HepG2 (cell line): ENCODE measurements around the gene E2F8. TPM values are rescaled to one million over a fixed set of nuclear protein-coding genes. Genes with fewer than 3 reads are reported as not detected.

Source experiments
- ATAC-seq: fragments of 200-7000 bp; cut with Tn5 transposase; 3 replicates; pipeline ENCODE4 v1.9.1; 2020; ENCODE audit warnings: mild to moderate bottlenecking, moderate library complexity
- BruUV-seq: library from RNA; stranded (reverse); fragments of 400-500 nt; replicated peaks from 2 replicates; lab custom pipeline; 2021; lab: Mats Ljungman, UMichigan
- CTCF ChIA-PET: fragments of 300-600 bp; formaldehyde crosslinking; extraction: SDS; loops from one replicate; lab custom pipeline; 2021; ENCODE audit warnings: low total read pairs, inconsistent platforms, low intra/inter-chr PET ratio; lab: Yijun Ruan, JAX
- POLR2A ChIA-PET: fragments of 350-600 bp; sonication (Branson Sonifier 250); formaldehyde crosslinking; loops from one replicate; lab custom pipeline; 2020; ENCODE audit warnings: antibody characterized with exemption, inconsistent platforms; lab: Yijun Ruan, JAX
- DNase-seq: peaks from one replicate; pipeline ENCODE4 v3.0.0-alpha.2; 2015; ENCODE audit warnings: low spot score
- FAIRE-seq: peaks from 3 replicates; lab custom pipeline; 2011; peaks lifted over from hg19 to GRCh38; lab: Jason Lieb, UNC
- H2AFZ ChIP-seq: one replicate; pipeline ENCODE4 v1.6.1; 2011; ENCODE audit warnings: low read length, inconsistent platforms
- H3K27ac ChIP-seq: fragments of 300-600 bp; 3 replicates; pipeline ENCODE4 v1.8.0; 2011; ENCODE audit warnings: mixed run types, mild to moderate bottlenecking, mixed read lengths, low read length, inconsistent platforms; ENCODE audit not compliant: insufficient read depth; ENCODE audit errors: extremely low read length
- H3K27me3 ChIP-seq, 2 experiments: fragments of 200-600 bp in 1 of 2; 2 replicates in 1 of 2; 3 replicates in 1 of 2; pipeline versions ENCODE4 v1.6.0 to v1.8.0; 2011; ENCODE audit warnings: low read length in 2 of 2, mild to moderate bottlenecking in 2 of 2, moderate library complexity in 2 of 2, inconsistent platforms in 1 of 2; ENCODE audit not compliant: insufficient read depth in 2 of 2, control insufficient read depth in 1 of 2
- H3K36me3 ChIP-seq, 2 experiments: fragments of 200-600 bp in 1 of 2; replicated peaks in 1 of 2; 2 replicates in 1 of 2; 3 replicates in 1 of 2; pipeline versions ENCODE4 v1.5.1 to v1.8.0; 2011; ENCODE audit warnings: low read length in 2 of 2, inconsistent platforms in 1 of 2; ENCODE audit not compliant: insufficient read depth in 2 of 2, control insufficient read depth in 1 of 2
- H3K4me1 ChIP-seq: 2 replicates; pipeline ENCODE4 v1.5.1; 2012; ENCODE audit warnings: low read length, inconsistent platforms; ENCODE audit not compliant: insufficient read depth
- H3K4me2 ChIP-seq: 2 replicates; pipeline ENCODE4 v1.6.0; 2011; ENCODE audit warnings: low read depth, low read length, inconsistent platforms
- H3K4me3 ChIP-seq, 3 experiments: fragments of 200-600 bp in 1 of 3; sonication (generic), shearing (Covaris generic) in 1 of 3; replicated peaks in 1 of 3; 2 replicates each; pipeline ENCODE4 v1.5.1; 2011 to 2016; ENCODE audit warnings: low read length in 3 of 3, inconsistent platforms in 2 of 3, low read depth in 2 of 3, mild to moderate bottlenecking in 2 of 3, control low read depth in 1 of 3, mixed read lengths in 1 of 3; ENCODE audit not compliant: insufficient read depth in 1 of 3
- H3K79me2 ChIP-seq: one replicate; pipeline ENCODE4 v1.6.1; 2011; ENCODE audit warnings: low read length, inconsistent platforms; ENCODE audit not compliant: insufficient read depth
- H3K9ac ChIP-seq: 2 replicates; pipeline ENCODE4 v1.6.0; 2011; ENCODE audit warnings: mild to moderate bottlenecking, low read depth, low read length, inconsistent platforms; ENCODE audit not compliant: insufficient read depth
- H3K9me3 ChIP-seq: 2 replicates; pipeline ENCODE4 v1.5.1; 2012; ENCODE audit warnings: mild to moderate bottlenecking, low read length
- H4K20me1 ChIP-seq: 2 replicates; pipeline ENCODE4 v1.6.0; 2011; ENCODE audit warnings: inconsistent platforms, mild to moderate bottlenecking, low read length, moderate library complexity; ENCODE audit not compliant: insufficient read depth
- ARNTL ChIP-seq: sonication (generic); formaldehyde crosslinking; IDR thresholded peaks from 2 replicates; pipeline ENCODE4 v1.4.0; 2020; ENCODE audit warnings: mild to moderate bottlenecking, missing genetic modification reagents
- NBN ChIP-seq: fragments of 450-650 bp; conservative IDR thresholded peaks from 2 replicates; pipeline ENCODE4 v1.6.1; 2017
- POLR2A ChIP-seq, 2 experiments: IDR thresholded peaks; 2 replicates each; pipeline ENCODE4 v1.6.1; 2011; ENCODE audit warnings: low read depth in 2 of 2, low read length in 2 of 2, mild to moderate bottlenecking in 1 of 2, moderate library complexity in 1 of 2; ENCODE audit not compliant: insufficient read depth in 1 of 2
- RARA ChIP-seq: IDR thresholded peaks from 2 replicates; pipeline ENCODE4 v1.6.1; 2016; ENCODE audit warnings: missing genetic modification reagents, missing compliant biosample characterization
- SKI ChIP-seq: fragments of 450-650 bp; IDR thresholded peaks from one replicate; pipeline ENCODE4 v1.6.1; 2018; ENCODE audit warnings: mild to moderate bottlenecking; ENCODE audit not compliant: partially characterized antibody
- SMYD3 ChIP-seq: sonication (generic); formaldehyde crosslinking; IDR thresholded peaks from 2 replicates; pipeline ENCODE4 v1.8.1; 2023; ENCODE audit warnings: mild to moderate bottlenecking, missing genetic modification reagents
- ZBTB7A ChIP-seq: sonication (generic); formaldehyde crosslinking; IDR thresholded peaks from 2 replicates; pipeline ENCODE4 v1.8.0; 2022; ENCODE audit warnings: mild to moderate bottlenecking, missing genetic modification reagents
- ZNF12 ChIP-seq: sonication (generic); formaldehyde crosslinking; IDR thresholded peaks from 2 replicates; pipeline ENCODE4 v1.5.0; 2020; ENCODE audit warnings: missing genetic modification reagents
- ZNF335 ChIP-seq: sonication (generic); formaldehyde crosslinking; IDR thresholded peaks from 2 replicates; pipeline ENCODE4 v1.4.0; 2020; ENCODE audit warnings: missing genetic modification reagents
- ZNF570 ChIP-seq: sonication (generic); formaldehyde crosslinking; IDR thresholded peaks from 2 replicates; pipeline ENCODE4 v1.4.0; 2020; ENCODE audit warnings: mild to moderate bottlenecking, missing genetic modification reagents, borderline replicate concordance
- ZNF766 ChIP-seq: sonication (generic); formaldehyde crosslinking; IDR thresholded peaks from 2 replicates; pipeline ENCODE4 v1.5.0; 2020; ENCODE audit warnings: missing genetic modification reagents, borderline replicate concordance
- WGBS: methylation state at CpG from one replicate; pipeline ENCODE4 v1.1.6; 2017; ENCODE audit warnings: low lambda C conversion rate; 5-methylcytosine and 5-hydroxymethylcytosine counted together
- in situ Hi-C: cut with HindIII; loops from 2 replicates; pipeline ENCODE4 v1.10.0; 2017; ENCODE audit warnings: low pct_unique_long_range_greater_than_20kb; ENCODE audit not compliant: extremely low pct_ligation_motif_present
- intact Hi-C: fragments of 100-400 bp; cut with micrococcal nuclease; formaldehyde crosslinking; loops from one replicate; pipeline ENCODE4 v1.10.0; 2022; ENCODE audit not compliant: unreplicated experiment
- polyA plus RNA-seq, 8 experiments: library from polyadenylated mRNA; depleted of rRNA in 3 of 8; stranded (reverse) in 7 of 8; unstranded in 1 of 8; fragments of >200 nt; fragmentation: Illumina TruSeq in 4 of 8; extraction: Trizol in 4 of 8; gene quantifications; 2 replicates each; pipeline versions ENCODE4 v1.2.1 to v1.2.3, GENCODE V29; 2011 to 2016; ENCODE audit warnings: low read depth in 4 of 8, missing spikeins in 1 of 8, mixed read lengths in 1 of 8; ENCODE audit not compliant: insufficient read depth in 1 of 8
- total RNA-seq, 5 experiments: library from RNA; depleted of rRNA; stranded (reverse); fragments of >200 nt; fragmentation: Illumina TruSeq; extraction: Trizol; gene quantifications; 2 replicates each; pipeline ENCODE4 v1.2.3, GENCODE V29; 2016; ENCODE audit warnings: low read depth in 1 of 5
- TF ChIP-seq, protein P1 (sequence below): sonication (generic); formaldehyde crosslinking; IDR thresholded peaks from 2 replicates; pipeline ENCODE4 v1.4.0; 2020; ENCODE audit warnings: missing genetic modification reagents, borderline replicate concordance
- TF ChIP-seq, protein P2 (sequence below): sonication (generic); formaldehyde crosslinking; IDR thresholded peaks from 2 replicates; pipeline ENCODE4 v1.8.0; 2022; ENCODE audit warnings: mild to moderate bottlenecking, missing genetic modification reagents, moderate library complexity
- TF ChIP-seq, protein P3 (sequence below): fragments of 450-650 bp; IDR thresholded peaks from 2 replicates; pipeline ENCODE4 v1.6.1; 2016
- TF ChIP-seq, protein P4 (sequence below): sonication (generic); formaldehyde crosslinking; IDR thresholded peaks from 2 replicates; pipeline ENCODE4 v1.4.0; 2020; ENCODE audit warnings: missing genetic modification reagents

Gene E2F8
- total and polyA plus RNA-seq, 2 of the 13 experiments (the other 11 are each of a cell fraction or from before 2014, with no cell fraction given) = 3.3 to 8.9 TPM

DNA sequence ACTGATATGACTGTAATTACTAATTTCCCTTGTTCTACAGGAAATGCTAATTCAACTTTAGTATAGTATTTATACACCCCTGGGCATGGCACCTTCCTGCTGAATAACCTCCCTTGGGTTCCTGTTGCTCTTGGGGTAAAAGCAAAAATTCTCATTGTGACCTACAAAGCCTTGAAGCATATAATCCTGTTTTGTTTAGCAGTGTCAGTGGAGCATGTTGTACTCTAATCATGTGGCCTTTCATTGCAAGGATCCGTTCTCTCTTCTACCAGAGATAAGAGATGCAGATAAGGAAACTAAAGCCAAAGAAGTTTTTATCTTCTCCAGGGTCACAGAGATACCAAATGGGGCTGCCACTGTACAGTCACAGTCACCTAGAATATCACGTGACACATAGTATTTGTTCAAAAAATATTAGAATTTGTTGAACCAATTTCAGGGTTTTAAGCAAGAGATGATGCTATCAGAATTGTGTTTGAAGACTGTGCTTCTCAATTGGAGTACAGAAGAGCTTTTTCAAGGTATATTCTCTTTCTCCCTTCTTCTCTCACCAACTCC lies 64.0 kb downstream of the E2F8 start:
- Histone ChIP-seq H3K9me3 (no peaks in the 10 kb centered on the region), H3K36me3 (peaks cover 3 to 4% of the 10 kb centered on the region in 2 experiments; a peak in 3 of 5 replicates), H3K4me1 (no peaks in the 10 kb centered on the region), H3K27me3 (no peaks in the 10 kb centered on the region), H4K20me1 (no peaks in the 10 kb centered on the region), H3K79me2 (no peaks in the 10 kb centered on the region), H3K4me2 (no peak overlapping the region), H3K9ac (no peak overlapping the region), H3K4me3 (no peak overlapping the region), H3K27ac (no peak overlapping the region), H2AFZ (no peak overlapping the region)
- no TSS peak for BruUV-seq
- ChIA-PET POLR2A (no interaction called here), CTCF (no interaction called here)
- in situ Hi-C loops (no loop called here), intact Hi-C loops (no loop called here)
- ATAC-seq (no peak), DNase-seq (no peak), FAIRE-seq (no peak)
- WGBS = 91% methylated on average over 2 of the region's 2 CpGs
- no peak for TF ChIP-seq SMYD3 (CRISPR knock-in tag)
- no peak for TF ChIP-seq ZNF335 (CRISPR knock-in tag)
- no peak for TF ChIP-seq ARNTL (CRISPR knock-in tag)
- no peak for TF ChIP-seq POLR2A (IDR thresholded peaks at IDR 0.05; ENCODE audit: insufficient read depth in 1 of 2, low read depth in 2 of 2, low read length in 2 of 2)
- no peak for TF ChIP-seq RARA (CRISPR knock-in tag)
- TF ChIP-seq, protein P1, sequence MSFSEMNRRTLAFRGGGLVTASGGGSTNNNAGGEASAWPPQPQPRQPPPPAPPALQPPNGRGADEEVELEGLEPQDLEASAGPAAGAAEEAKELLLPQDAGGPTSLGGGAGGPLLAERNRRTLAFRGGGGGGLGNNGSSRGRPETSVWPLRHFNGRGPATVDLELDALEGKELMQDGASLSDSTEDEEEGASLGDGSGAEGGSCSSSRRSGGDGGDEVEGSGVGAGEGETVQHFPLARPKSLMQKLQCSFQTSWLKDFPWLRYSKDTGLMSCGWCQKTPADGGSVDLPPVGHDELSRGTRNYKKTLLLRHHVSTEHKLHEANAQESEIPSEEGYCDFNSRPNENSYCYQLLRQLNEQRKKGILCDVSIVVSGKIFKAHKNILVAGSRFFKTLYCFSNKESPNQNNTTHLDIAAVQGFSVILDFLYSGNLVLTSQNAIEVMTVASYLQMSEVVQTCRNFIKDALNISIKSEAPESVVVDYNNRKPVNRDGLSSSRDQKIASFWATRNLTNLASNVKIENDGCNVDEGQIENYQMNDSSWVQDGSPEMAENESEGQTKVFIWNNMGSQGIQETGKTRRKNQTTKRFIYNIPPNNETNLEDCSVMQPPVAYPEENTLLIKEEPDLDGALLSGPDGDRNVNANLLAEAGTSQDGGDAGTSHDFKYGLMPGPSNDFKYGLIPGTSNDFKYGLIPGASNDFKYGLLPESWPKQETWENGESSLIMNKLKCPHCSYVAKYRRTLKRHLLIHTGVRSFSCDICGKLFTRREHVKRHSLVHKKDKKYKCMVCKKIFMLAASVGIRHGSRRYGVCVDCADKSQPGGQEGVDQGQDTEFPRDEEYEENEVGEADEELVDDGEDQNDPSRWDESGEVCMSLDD (CRISPR knock-in tag) = no peak
- TF ChIP-seq ZNF570 (CRISPR knock-in tag) = no peak
- no peak for TF ChIP-seq ZNF766 (CRISPR knock-in tag)
- TF ChIP-seq, protein P2, sequence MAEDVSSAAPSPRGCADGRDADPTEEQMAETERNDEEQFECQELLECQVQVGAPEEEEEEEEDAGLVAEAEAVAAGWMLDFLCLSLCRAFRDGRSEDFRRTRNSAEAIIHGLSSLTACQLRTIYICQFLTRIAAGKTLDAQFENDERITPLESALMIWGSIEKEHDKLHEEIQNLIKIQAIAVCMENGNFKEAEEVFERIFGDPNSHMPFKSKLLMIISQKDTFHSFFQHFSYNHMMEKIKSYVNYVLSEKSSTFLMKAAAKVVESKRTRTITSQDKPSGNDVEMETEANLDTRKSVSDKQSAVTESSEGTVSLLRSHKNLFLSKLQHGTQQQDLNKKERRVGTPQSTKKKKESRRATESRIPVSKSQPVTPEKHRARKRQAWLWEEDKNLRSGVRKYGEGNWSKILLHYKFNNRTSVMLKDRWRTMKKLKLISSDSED (CRISPR knock-in tag) = no peak
- no peak for TF ChIP-seq ZNF12 (CRISPR knock-in tag)
- no peak for TF ChIP-seq ZBTB7A
- TF ChIP-seq, protein P3, sequence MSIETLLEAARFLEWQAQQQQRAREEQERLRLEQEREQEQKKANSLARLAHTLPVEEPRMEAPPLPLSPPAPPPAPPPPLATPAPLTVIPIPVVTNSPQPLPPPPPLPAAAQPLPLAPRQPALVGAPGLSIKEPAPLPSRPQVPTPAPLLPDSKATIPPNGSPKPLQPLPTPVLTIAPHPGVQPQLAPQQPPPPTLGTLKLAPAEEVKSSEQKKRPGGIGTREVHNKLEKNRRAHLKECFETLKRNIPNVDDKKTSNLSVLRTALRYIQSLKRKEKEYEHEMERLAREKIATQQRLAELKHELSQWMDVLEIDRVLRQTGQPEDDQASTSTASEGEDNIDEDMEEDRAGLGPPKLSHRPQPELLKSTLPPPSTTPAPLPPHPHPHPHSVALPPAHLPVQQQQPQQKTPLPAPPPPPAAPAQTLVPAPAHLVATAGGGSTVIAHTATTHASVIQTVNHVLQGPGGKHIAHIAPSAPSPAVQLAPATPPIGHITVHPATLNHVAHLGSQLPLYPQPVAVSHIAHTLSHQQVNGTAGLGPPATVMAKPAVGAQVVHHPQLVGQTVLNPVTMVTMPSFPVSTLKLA = no peak
- TF ChIP-seq, protein P4, sequence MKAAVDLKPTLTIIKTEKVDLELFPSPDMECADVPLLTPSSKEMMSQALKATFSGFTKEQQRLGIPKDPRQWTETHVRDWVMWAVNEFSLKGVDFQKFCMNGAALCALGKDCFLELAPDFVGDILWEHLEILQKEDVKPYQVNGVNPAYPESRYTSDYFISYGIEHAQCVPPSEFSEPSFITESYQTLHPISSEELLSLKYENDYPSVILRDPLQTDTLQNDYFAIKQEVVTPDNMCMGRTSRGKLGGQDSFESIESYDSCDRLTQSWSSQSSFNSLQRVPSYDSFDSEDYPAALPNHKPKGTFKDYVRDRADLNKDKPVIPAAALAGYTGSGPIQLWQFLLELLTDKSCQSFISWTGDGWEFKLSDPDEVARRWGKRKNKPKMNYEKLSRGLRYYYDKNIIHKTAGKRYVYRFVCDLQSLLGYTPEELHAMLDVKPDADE (CRISPR knock-in tag) = no peak
- no peak for TF ChIP-seq NBN
- TF ChIP-seq SKI = no peak
